Activated CD8-positive, alpha-beta memory T cell treated with anti-CD3 and anti-CD28 coated beads for 4 hours (primary cell): ENCODE data around the gene CADPS.

ENCODE experiments used
- DNase-seq, 2 donors: peaks; one replicate each; pipeline ENCODE4 v3.0.0-alpha.2; 2020; ENCODE audit warnings: low read depth in 2 of 2

Gene CADPS

DNA sequence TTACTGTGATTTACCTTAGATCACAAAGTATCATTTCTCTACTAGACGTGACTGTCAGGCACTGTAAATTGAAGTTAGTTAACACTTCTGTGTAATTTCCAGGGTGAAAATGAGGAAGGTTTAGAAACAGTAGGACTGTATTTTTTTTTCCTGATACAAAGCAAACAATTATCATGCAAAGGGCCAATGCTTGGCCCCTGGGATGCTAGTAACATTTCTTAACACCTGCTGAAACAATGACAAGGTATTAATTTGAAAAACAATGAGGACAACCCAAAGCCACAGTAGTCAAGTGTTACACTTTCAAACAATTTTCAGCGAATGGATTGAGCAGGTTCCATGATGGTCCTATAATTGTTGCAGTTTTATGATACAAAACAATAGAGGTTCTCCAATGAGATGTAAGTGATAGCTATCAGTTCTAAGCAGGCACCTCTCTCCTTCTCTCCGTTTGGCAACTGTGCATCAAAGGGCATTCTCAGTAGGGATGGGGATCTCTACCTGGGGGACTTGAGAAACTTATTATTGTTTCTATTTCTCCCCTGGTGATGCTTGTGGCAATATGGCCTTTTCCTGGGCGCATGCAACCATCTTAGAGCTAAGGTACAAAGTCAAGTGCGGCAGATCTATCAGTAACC, 435.9 kb downstream of the CADPS start:
- no peak for DNase-seq

DNA sequence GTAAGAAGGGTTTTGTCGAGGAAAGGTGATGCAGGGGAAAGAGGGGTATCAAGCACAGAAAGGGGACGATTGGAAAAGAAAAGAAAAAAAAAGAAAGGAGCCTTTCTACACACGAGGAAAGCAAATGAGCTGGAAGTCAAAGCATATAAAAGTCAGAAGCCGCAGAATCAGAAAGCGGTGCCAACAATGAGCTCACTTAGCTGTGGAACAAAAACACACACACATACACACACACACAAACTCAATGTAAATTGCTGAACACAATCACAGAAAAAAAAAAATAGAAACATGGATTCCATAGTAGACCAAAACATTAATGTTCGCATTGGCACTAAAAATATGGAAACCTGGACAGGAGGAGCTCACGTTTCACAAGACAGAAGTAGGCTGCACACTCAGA, 438.4 kb downstream of the CADPS start:
- DNase-seq: no peak

DNA sequence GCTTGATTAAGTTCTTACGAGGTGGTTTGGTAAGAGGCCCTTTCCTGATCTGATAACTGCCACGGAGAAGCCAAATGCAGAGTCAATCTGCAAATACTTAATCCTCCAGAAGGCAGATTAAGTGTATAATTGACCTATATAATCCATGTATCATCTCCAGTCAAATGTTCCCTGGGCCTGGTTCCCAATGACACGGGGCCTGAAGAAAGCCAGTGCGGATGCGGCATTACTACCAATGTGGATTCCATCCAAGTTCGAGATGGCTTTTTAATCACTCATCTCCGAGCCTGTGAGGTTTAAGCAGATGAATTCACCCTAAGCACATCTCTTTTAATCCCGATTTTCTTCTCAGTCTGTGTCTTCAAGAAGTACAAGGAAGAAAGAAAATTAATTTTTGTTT, 441.8 kb downstream of the CADPS start:
- no peak for DNase-seq

DNA sequence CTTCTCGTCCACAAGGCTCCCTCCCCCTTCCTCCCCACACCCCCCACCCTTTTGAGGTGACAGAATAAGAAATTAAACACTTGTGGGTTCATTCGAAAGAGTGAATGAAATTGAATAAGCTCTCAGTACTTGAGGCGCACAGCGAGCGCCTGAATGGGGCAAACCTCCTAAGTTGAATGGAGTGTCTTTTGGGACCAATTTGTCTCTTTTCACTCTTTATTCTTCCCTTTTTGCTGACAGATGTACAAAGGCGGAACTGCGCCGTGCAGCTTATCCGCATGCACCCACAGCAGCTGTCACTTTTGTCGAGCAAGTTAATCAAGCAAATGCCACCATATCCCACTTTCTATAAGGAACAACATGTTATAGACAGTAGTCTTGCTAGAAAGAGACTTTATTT, 454.0 kb downstream of the CADPS start:
- DNase-seq: no peak

DNA sequence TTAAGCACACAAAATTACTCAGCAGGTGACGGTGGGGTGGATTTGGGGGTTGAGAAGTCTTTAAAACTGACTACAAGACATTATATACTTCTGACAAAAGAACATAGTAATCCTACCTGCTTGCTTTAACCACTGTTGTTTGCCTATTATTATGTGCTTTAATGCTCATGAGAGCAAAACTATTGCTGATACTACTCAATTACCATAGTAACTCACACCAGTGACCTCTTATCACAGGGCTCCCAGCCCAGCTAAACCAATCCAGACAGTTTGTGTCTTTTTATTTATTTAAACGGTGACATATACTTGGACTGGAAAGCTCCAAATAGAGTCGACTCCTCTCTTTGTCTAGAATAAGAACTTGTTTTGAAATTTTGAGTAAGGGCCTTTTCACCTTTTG, 459.1 kb downstream of the CADPS start:
- no peak for DNase-seq

DNA sequence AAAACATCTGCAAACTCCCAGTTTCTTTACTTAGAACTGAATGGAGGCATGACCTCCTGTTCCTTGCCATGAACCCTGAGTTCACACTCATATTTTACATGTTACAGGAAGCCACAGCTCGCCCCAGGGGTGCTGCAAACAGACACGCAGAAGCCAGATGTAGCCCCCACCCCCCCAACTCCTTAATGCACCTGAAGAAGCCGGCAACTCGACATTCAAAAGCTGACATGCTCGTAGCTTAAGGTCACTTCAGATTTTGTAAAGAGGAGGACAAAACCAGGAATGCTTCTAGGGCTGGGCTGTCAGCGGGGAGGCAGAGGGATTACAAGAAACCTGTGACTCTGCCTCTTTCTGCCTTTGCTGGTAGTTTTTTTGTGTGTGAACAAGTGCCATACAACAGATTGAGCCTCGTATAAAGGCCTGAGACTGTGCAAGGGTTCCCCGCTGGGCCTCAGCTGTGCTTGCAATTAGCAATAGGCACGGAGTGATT, 459.9 kb downstream of the CADPS start:
- DNase-seq: no peak

GRCh38 chr3:62414786-62415185, 460.4 kb downstream of the CADPS start:
- no peak for DNase-seq

- no peak for DNase-seq
Observed at GRCh38 chr3:62413687-62414086, 461.5 kb downstream of the CADPS start.

- no peak for DNase-seq
Observed at GRCh38 chr3:62406945-62407344, 468.3 kb downstream of the CADPS start.

- DNase-seq: no peak
Observed at GRCh38 chr3:62405566-62405965, 469.6 kb downstream of the CADPS start.

GRCh38 chr3:62405135-62405534, 470.1 kb downstream of the CADPS start:
- no peak for DNase-seq

- DNase-seq: no peak
Observed at GRCh38 chr3:62404321-62404720, 470.9 kb downstream of the CADPS start.

GRCh38 chr3:62403765-62404164, 471.5 kb downstream of the CADPS start:
- DNase-seq: no peak

GRCh38 chr3:62392626-62393292, 482.5 kb downstream of the CADPS start:
- DNase-seq: no peak

GRCh38 chr3:62387251-62387650, 488.0 kb downstream of the CADPS start:
- DNase-seq: no peak

- no peak for DNase-seq
Observed at GRCh38 chr3:62379321-62379798, 495.9 kb downstream of the CADPS start.

DNA sequence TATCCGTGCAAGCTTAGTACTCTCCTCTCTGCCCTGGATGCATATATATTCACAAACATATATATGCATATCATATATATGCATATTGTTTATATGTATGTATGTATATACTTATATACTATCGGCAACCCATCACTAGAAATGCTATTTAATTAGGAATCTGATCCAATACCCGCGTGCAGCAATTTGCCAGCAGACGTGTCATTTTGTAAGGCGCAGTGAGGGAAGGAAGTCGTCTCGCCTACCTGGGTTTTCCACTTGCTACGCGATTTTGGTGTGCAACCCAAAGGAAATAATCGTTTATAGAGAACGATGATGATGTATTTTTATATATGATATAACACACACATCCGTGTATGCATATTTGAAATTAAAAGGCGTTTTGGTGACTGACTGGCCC, 496.3 kb downstream of the CADPS start:
- DNase-seq: no peak

- no peak for DNase-seq
Observed at GRCh38 chr3:62378311-62378789, 496.9 kb downstream of the CADPS start.

GRCh38 chr3:62376906-62377877, 498.0 kb downstream of the CADPS start:
- DNase-seq: no peak

DNA sequence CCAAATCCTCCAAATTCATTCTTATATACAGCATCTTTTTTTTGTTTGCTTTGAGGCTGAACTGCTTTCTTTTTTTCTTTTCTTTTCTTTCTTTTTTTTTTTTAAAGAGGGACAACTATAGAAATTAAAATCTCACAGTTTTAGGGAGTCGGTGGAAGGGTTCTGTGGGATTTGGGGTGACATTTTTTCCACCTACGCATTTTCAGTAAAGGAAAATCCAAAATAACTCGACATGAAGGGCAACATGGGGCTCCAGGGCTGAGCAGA, 498.8 kb downstream of the CADPS start:
- no peak for DNase-seq

DNA sequence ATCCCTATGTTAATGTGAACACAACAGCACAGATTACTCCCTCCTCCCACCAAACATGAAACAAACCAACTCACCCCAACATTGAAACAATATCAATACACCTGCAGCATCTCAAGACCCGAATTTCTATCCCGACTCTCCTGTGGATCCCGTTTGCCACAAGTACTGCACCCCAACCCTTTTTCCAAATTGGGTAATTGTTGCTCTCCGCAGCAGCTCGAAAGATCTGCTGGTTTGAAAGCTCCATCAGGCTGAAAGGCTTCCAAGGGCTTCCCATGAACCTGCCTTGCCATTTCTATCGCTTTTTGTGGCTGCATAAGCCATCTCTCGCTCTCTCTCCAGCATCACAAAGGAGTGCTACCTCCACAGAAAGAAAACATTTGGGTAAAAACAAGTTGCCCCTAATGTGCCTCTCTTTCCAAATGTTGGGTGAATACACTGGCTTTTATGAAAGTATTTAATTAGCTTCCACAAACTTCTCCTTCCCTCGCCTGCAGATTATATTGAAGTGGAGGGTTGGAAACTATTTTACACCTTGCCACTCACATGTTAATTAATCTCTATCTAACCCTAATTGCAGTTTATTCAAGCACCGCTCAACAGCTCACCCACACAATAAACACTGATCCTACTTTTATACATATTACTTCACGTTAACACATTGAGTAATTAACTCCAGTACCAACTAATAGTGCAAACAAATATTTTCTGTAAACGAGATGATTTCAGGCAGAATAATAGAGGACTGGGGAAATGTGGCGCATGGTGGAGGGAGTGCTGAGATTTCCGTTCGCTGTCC, 499.4 kb downstream of the CADPS start:
- DNase-seq: no peak
